ENCODE data around the gene ANKRD9. TPM values are rescaled to one million over a fixed set of nuclear protein-coding genes. Genes with fewer than 3 reads are reported as not detected.

ANKRD9 gene
- total and polyA plus RNA-seq, 2 of the 13 experiments (the other 11 are each of a cell fraction or from before 2014, with no cell fraction given), result 10.0 to 15.0 TPM

GRCh38 chr14:102509746-102510615 lies at the start of gene ANKRD9 (continued):
- TF ChIP-seq PBX2 (CRISPR knock-in tag; IDR thresholded peaks at IDR 0.05) (no peak), NAIF1 (CRISPR knock-in tag; IDR thresholded peaks at IDR 0.05; ENCODE audit: borderline replicate concordance) (no peak), ZEB1 (IDR thresholded peaks at IDR 0.05; ENCODE audit: insufficient replicate concordance, low read depth) (no peak), ZNF446 (CRISPR knock-in tag; IDR thresholded peaks at IDR 0.05) (no peak), ZNF343 (CRISPR knock-in tag; IDR thresholded peaks at IDR 0.05) (no peak), MTERF4 (CRISPR knock-in tag; IDR thresholded peaks at IDR 0.05) (0 out of 2 replicates have a peak, but pooled peaks have one; percentile 71), NCOA5 (CRISPR knock-in tag; IDR thresholded peaks at IDR 0.05) (no peak), TEAD2 (CRISPR knock-in tag; IDR thresholded peaks at IDR 0.05) (no peak), ZSCAN12 (CRISPR knock-in tag; IDR thresholded peaks at IDR 0.05) (peak; percentile 19; the same call in 1 of the 2 replicates), TOPORS (CRISPR knock-in tag; IDR thresholded peaks at IDR 0.05) (no peak), ZNF567 (CRISPR knock-in tag; IDR thresholded peaks at IDR 0.05; ENCODE audit: borderline replicate concordance) (no peak), RAD51 (IDR thresholded peaks at IDR 0.05; ENCODE audit: borderline replicate concordance) (no peak), MEIS1 (CRISPR knock-in tag; IDR thresholded peaks at IDR 0.05; ENCODE audit: borderline replicate concordance) (no peak; the same call in 1 of the 2 replicates), SSRP1 (CRISPR knock-in tag; IDR thresholded peaks at IDR 0.05) (no peak)
- TF ChIP-seq, protein P1, sequence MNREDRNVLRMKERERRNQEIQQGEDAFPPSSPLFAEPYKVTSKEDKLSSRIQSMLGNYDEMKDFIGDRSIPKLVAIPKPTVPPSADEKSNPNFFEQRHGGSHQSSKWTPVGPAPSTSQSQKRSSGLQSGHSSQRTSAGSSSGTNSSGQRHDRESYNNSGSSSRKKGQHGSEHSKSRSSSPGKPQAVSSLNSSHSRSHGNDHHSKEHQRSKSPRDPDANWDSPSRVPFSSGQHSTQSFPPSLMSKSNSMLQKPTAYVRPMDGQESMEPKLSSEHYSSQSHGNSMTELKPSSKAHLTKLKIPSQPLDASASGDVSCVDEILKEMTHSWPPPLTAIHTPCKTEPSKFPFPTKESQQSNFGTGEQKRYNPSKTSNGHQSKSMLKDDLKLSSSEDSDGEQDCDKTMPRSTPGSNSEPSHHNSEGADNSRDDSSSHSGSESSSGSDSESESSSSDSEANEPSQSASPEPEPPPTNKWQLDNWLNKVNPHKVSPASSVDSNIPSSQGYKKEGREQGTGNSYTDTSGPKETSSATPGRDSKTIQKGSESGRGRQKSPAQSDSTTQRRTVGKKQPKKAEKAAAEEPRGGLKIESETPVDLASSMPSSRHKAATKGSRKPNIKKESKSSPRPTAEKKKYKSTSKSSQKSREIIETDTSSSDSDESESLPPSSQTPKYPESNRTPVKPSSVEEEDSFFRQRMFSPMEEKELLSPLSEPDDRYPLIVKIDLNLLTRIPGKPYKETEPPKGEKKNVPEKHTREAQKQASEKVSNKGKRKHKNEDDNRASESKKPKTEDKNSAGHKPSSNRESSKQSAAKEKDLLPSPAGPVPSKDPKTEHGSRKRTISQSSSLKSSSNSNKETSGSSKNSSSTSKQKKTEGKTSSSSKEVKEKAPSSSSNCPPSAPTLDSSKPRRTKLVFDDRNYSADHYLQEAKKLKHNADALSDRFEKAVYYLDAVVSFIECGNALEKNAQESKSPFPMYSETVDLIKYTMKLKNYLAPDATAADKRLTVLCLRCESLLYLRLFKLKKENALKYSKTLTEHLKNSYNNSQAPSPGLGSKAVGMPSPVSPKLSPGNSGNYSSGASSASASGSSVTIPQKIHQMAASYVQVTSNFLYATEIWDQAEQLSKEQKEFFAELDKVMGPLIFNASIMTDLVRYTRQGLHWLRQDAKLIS (CRISPR knock-in tag; IDR thresholded peaks at IDR 0.05), result no peak
- TF ChIP-seq, protein P2, sequence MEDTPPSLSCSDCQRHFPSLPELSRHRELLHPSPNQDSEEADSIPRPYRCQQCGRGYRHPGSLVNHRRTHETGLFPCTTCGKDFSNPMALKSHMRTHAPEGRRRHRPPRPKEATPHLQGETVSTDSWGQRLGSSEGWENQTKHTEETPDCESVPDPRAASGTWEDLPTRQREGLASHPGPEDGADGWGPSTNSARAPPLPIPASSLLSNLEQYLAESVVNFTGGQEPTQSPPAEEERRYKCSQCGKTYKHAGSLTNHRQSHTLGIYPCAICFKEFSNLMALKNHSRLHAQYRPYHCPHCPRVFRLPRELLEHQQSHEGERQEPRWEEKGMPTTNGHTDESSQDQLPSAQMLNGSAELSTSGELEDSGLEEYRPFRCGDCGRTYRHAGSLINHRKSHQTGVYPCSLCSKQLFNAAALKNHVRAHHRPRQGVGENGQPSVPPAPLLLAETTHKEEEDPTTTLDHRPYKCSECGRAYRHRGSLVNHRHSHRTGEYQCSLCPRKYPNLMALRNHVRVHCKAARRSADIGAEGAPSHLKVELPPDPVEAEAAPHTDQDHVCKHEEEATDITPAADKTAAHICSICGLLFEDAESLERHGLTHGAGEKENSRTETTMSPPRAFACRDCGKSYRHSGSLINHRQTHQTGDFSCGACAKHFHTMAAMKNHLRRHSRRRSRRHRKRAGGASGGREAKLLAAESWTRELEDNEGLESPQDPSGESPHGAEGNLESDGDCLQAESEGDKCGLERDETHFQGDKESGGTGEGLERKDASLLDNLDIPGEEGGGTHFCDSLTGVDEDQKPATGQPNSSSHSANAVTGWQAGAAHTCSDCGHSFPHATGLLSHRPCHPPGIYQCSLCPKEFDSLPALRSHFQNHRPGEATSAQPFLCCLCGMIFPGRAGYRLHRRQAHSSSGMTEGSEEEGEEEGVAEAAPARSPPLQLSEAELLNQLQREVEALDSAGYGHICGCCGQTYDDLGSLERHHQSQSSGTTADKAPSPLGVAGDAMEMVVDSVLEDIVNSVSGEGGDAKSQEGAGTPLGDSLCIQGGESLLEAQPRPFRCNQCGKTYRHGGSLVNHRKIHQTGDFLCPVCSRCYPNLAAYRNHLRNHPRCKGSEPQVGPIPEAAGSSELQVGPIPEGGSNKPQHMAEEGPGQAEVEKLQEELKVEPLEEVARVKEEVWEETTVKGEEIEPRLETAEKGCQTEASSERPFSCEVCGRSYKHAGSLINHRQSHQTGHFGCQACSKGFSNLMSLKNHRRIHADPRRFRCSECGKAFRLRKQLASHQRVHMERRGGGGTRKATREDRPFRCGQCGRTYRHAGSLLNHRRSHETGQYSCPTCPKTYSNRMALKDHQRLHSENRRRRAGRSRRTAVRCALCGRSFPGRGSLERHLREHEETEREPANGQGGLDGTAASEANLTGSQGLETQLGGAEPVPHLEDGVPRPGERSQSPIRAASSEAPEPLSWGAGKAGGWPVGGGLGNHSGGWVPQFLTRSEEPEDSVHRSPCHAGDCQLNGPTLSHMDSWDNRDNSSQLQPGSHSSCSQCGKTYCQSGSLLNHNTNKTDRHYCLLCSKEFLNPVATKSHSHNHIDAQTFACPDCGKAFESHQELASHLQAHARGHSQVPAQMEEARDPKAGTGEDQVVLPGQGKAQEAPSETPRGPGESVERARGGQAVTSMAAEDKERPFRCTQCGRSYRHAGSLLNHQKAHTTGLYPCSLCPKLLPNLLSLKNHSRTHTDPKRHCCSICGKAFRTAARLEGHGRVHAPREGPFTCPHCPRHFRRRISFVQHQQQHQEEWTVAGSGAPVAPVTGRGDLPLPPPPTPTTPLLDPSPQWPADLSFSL (CRISPR knock-in tag; IDR thresholded peaks at IDR 0.05), result no peak
